Measurements from ENCODE around the gene ZNF532.

The ZNF532 gene

DNA sequence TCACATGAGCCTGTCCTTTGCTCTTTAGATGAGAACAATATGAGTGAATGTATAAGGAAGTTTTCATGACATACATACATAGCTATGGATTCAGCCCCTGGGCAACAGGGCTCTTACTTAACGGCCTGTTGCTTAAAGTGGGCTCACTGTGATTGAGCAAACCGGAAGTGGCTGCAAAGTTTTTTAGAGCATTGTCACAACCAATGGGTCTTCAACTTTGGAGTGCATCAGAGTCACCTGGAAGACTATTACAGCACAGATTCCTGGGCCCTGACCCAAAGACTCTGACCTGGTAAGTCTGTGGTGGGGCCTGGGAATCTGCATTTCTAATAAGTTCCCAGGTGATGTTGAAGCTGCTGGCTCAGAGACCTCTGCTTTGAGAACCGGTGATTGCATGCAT is 168.7 kb downstream of the ZNF532 start:
- Histone ChIP-seq H3K79me2 (ENCODE audit: insufficient read depth, low read length) (no peaks in the 10 kb centered on the region), H4K20me1 (ENCODE audit: insufficient read depth, low read length, poor library complexity, severe bottlenecking) (no peaks in the 10 kb centered on the region), H3K36me3 (ENCODE audit: insufficient read depth, low read length) (no peaks in the 10 kb centered on the region), H3K4me3 (ENCODE audit: low read length, poor library complexity, severe bottlenecking) (no peak overlapping the region), H3K9ac (ENCODE audit: low read depth, low read length, poor library complexity, severe bottlenecking) (no peak overlapping the region), H3K4me1 (ENCODE audit: insufficient read depth, low read length, poor library complexity, severe bottlenecking) (no peaks in the 10 kb centered on the region), H3K9me3 (ENCODE audit: insufficient read depth, low read depth, low read length) (no peaks in the 10 kb centered on the region), H2AFZ (ENCODE audit: low read length) (no peak overlapping the region), H3F3A (ENCODE audit: low read depth) (no peaks in the 10 kb centered on the region), H3K27me3 (ENCODE audit: insufficient read depth, low read length, poor library complexity, severe bottlenecking) (no peaks in the 10 kb centered on the region), H3K9me2 (replicated peaks; ENCODE audit: low read depth, low read length) (no peaks in the 10 kb centered on the region), H3K4me2 (ENCODE audit: low read depth, low read length, poor library complexity, severe bottlenecking) (no peak overlapping the region)
- no peak for TF ChIP-seq EZH2phosphoT487 (IDR thresholded peaks at IDR 0.05; ENCODE audit: borderline replicate concordance)
- TF ChIP-seq, protein P1, sequence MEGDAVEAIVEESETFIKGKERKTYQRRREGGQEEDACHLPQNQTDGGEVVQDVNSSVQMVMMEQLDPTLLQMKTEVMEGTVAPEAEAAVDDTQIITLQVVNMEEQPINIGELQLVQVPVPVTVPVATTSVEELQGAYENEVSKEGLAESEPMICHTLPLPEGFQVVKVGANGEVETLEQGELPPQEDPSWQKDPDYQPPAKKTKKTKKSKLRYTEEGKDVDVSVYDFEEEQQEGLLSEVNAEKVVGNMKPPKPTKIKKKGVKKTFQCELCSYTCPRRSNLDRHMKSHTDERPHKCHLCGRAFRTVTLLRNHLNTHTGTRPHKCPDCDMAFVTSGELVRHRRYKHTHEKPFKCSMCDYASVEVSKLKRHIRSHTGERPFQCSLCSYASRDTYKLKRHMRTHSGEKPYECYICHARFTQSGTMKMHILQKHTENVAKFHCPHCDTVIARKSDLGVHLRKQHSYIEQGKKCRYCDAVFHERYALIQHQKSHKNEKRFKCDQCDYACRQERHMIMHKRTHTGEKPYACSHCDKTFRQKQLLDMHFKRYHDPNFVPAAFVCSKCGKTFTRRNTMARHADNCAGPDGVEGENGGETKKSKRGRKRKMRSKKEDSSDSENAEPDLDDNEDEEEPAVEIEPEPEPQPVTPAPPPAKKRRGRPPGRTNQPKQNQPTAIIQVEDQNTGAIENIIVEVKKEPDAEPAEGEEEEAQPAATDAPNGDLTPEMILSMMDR (conservative IDR thresholded peaks at IDR 0.05; ENCODE audit: low read length) = no peak

DNA sequence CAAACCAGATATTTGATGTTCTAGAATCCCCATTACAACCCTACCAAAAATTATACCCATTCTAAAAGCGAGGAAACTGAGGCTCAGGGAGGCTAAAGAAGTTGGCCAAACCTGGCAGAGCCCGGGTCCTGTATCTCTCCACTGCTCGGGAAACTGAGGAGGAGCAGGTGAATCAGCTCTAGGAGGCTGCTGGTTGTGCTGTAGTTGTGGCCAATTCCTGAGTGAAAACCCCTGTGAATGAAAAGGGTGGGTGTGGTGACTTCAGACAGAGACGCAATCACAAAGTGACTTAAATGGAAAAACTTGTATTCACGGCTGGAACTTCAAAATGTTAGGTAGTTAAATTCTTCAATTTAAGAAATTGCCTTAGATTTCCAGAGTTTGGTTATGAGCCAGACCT is 169.3 kb downstream of the ZNF532 start:
- H3K9me2 ChIP-seq (replicated peaks; ENCODE audit: low read depth, low read length) = no peaks in the 10 kb centered on the region
- no peaks in the 10 kb centered on the region for H3K9me3 ChIP-seq (ENCODE audit: insufficient read depth, low read depth, low read length)
- H3K4me2 ChIP-seq (ENCODE audit: low read depth, low read length, poor library complexity, severe bottlenecking) = no peak overlapping the region
- no peaks in the 10 kb centered on the region for H3K4me1 ChIP-seq (ENCODE audit: insufficient read depth, low read length, poor library complexity, severe bottlenecking)
- H3K36me3 ChIP-seq (ENCODE audit: insufficient read depth, low read length) = no peaks in the 10 kb centered on the region
- no peak overlapping the region for H3K4me3 ChIP-seq (ENCODE audit: low read length, poor library complexity, severe bottlenecking)
- no peaks in the 10 kb centered on the region for H4K20me1 ChIP-seq (ENCODE audit: insufficient read depth, low read length, poor library complexity, severe bottlenecking)
- no peak overlapping the region for H2AFZ ChIP-seq (ENCODE audit: low read length)
- no peak for TF ChIP-seq EZH2phosphoT487 (IDR thresholded peaks at IDR 0.05; ENCODE audit: borderline replicate concordance)
- TF ChIP-seq, protein P1 (conservative IDR thresholded peaks at IDR 0.05; ENCODE audit: low read length) = no peak
- no peaks in the 10 kb centered on the region for H3K79me2 ChIP-seq (ENCODE audit: insufficient read depth, low read length)
- H3K9ac ChIP-seq (ENCODE audit: low read depth, low read length, poor library complexity, severe bottlenecking) = no peak overlapping the region
- no peaks in the 10 kb centered on the region for H3K27me3 ChIP-seq (ENCODE audit: insufficient read depth, low read length, poor library complexity, severe bottlenecking)
- H3F3A ChIP-seq (ENCODE audit: low read depth) = no peaks in the 10 kb centered on the region

DNA sequence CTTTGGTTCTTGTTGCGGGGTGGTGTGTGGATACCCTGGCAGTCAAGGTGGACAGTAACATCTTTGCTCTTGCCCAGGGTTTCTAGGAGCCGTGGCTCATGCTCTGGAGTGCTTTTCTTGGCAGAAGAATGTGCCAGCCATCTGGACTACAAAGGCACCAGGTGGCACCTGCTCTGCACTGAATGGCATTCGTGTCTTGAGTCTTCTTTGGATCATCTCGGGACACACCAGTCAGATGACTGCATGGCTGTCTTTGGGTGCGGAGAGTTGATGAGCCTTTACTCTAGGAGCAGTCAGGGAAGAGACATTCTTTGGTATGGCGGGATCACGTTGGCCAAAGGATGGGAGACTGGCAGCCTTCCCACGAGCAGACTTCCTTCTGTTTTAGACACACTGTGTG is 170.9 kb downstream of the ZNF532 start:
- H3K9ac ChIP-seq (ENCODE audit: low read depth, low read length, poor library complexity, severe bottlenecking) = no peak overlapping the region
- no peaks in the 10 kb centered on the region for H3K27me3 ChIP-seq (ENCODE audit: insufficient read depth, low read length, poor library complexity, severe bottlenecking)
- no peaks in the 10 kb centered on the region for H3K36me3 ChIP-seq (ENCODE audit: insufficient read depth, low read length)

More for the DNA sequence above, 170.9 kb downstream of the ZNF532 start:
- no peaks in the 10 kb centered on the region for H3K4me1 ChIP-seq (ENCODE audit: insufficient read depth, low read length, poor library complexity, severe bottlenecking)
- no peak overlapping the region for H3K4me2 ChIP-seq (ENCODE audit: low read depth, low read length, poor library complexity, severe bottlenecking)
- H3F3A ChIP-seq (ENCODE audit: low read depth) = no peaks in the 10 kb centered on the region
- no peak overlapping the region for H2AFZ ChIP-seq (ENCODE audit: low read length)
- no peaks in the 10 kb centered on the region for H3K9me3 ChIP-seq (ENCODE audit: insufficient read depth, low read depth, low read length)
- H3K4me3 ChIP-seq (ENCODE audit: low read length, poor library complexity, severe bottlenecking) = no peak overlapping the region
- TF ChIP-seq, protein P1 (conservative IDR thresholded peaks at IDR 0.05; ENCODE audit: low read length) = no peak
- TF ChIP-seq EZH2phosphoT487 (IDR thresholded peaks at IDR 0.05; ENCODE audit: borderline replicate concordance) = no peak
- H3K9me2 ChIP-seq (replicated peaks; ENCODE audit: low read depth, low read length) = no peaks in the 10 kb centered on the region
- H3K79me2 ChIP-seq (ENCODE audit: insufficient read depth, low read length) = no peaks in the 10 kb centered on the region
- no peaks in the 10 kb centered on the region for H4K20me1 ChIP-seq (ENCODE audit: insufficient read depth, low read length, poor library complexity, severe bottlenecking)
